ENCODE results near the gene HEPN1. TPM values are rescaled to one million over a fixed set of nuclear protein-coding genes. Genes with fewer than 3 reads are reported as not detected.

HEPN1 gene
- total and polyA plus RNA-seq, 9 of the 15 experiments (the other 6 are each of a cell fraction or from before 2014, with no cell fraction given) = not detected

DNA sequence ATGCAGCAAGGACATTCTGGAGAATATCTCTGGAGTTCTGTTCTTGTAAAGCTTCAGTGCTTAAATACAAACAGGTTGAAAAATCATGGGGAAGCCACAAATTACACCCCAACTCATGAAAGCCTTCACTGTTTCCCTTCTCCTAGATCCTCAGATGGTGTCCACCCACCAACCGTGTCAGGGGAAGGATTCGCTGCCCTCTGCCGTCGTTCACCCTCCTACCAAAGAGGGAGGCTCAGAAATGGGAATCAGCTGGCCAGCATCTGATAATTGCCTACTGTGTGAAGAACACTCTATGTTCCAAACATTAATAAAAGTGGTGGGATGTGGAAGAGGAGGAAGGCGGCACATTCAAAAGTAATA is 24.2 kb downstream of the HEPN1 start (continued):
- TF ChIP-seq, protein P1, sequence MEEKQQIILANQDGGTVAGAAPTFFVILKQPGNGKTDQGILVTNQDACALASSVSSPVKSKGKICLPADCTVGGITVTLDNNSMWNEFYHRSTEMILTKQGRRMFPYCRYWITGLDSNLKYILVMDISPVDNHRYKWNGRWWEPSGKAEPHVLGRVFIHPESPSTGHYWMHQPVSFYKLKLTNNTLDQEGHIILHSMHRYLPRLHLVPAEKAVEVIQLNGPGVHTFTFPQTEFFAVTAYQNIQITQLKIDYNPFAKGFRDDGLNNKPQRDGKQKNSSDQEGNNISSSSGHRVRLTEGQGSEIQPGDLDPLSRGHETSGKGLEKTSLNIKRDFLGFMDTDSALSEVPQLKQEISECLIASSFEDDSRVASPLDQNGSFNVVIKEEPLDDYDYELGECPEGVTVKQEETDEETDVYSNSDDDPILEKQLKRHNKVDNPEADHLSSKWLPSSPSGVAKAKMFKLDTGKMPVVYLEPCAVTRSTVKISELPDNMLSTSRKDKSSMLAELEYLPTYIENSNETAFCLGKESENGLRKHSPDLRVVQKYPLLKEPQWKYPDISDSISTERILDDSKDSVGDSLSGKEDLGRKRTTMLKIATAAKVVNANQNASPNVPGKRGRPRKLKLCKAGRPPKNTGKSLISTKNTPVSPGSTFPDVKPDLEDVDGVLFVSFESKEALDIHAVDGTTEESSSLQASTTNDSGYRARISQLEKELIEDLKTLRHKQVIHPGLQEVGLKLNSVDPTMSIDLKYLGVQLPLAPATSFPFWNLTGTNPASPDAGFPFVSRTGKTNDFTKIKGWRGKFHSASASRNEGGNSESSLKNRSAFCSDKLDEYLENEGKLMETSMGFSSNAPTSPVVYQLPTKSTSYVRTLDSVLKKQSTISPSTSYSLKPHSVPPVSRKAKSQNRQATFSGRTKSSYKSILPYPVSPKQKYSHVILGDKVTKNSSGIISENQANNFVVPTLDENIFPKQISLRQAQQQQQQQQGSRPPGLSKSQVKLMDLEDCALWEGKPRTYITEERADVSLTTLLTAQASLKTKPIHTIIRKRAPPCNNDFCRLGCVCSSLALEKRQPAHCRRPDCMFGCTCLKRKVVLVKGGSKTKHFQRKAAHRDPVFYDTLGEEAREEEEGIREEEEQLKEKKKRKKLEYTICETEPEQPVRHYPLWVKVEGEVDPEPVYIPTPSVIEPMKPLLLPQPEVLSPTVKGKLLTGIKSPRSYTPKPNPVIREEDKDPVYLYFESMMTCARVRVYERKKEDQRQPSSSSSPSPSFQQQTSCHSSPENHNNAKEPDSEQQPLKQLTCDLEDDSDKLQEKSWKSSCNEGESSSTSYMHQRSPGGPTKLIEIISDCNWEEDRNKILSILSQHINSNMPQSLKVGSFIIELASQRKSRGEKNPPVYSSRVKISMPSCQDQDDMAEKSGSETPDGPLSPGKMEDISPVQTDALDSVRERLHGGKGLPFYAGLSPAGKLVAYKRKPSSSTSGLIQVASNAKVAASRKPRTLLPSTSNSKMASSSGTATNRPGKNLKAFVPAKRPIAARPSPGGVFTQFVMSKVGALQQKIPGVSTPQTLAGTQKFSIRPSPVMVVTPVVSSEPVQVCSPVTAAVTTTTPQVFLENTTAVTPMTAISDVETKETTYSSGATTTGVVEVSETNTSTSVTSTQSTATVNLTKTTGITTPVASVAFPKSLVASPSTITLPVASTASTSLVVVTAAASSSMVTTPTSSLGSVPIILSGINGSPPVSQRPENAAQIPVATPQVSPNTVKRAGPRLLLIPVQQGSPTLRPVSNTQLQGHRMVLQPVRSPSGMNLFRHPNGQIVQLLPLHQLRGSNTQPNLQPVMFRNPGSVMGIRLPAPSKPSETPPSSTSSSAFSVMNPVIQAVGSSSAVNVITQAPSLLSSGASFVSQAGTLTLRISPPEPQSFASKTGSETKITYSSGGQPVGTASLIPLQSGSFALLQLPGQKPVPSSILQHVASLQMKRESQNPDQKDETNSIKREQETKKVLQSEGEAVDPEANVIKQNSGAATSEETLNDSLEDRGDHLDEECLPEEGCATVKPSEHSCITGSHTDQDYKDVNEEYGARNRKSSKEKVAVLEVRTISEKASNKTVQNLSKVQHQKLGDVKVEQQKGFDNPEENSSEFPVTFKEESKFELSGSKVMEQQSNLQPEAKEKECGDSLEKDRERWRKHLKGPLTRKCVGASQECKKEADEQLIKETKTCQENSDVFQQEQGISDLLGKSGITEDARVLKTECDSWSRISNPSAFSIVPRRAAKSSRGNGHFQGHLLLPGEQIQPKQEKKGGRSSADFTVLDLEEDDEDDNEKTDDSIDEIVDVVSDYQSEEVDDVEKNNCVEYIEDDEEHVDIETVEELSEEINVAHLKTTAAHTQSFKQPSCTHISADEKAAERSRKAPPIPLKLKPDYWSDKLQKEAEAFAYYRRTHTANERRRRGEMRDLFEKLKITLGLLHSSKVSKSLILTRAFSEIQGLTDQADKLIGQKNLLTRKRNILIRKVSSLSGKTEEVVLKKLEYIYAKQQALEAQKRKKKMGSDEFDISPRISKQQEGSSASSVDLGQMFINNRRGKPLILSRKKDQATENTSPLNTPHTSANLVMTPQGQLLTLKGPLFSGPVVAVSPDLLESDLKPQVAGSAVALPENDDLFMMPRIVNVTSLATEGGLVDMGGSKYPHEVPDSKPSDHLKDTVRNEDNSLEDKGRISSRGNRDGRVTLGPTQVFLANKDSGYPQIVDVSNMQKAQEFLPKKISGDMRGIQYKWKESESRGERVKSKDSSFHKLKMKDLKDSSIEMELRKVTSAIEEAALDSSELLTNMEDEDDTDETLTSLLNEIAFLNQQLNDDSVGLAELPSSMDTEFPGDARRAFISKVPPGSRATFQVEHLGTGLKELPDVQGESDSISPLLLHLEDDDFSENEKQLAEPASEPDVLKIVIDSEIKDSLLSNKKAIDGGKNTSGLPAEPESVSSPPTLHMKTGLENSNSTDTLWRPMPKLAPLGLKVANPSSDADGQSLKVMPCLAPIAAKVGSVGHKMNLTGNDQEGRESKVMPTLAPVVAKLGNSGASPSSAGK (IDR thresholded peaks at IDR 0.05) = no peak
- TF ChIP-seq, protein P2, sequence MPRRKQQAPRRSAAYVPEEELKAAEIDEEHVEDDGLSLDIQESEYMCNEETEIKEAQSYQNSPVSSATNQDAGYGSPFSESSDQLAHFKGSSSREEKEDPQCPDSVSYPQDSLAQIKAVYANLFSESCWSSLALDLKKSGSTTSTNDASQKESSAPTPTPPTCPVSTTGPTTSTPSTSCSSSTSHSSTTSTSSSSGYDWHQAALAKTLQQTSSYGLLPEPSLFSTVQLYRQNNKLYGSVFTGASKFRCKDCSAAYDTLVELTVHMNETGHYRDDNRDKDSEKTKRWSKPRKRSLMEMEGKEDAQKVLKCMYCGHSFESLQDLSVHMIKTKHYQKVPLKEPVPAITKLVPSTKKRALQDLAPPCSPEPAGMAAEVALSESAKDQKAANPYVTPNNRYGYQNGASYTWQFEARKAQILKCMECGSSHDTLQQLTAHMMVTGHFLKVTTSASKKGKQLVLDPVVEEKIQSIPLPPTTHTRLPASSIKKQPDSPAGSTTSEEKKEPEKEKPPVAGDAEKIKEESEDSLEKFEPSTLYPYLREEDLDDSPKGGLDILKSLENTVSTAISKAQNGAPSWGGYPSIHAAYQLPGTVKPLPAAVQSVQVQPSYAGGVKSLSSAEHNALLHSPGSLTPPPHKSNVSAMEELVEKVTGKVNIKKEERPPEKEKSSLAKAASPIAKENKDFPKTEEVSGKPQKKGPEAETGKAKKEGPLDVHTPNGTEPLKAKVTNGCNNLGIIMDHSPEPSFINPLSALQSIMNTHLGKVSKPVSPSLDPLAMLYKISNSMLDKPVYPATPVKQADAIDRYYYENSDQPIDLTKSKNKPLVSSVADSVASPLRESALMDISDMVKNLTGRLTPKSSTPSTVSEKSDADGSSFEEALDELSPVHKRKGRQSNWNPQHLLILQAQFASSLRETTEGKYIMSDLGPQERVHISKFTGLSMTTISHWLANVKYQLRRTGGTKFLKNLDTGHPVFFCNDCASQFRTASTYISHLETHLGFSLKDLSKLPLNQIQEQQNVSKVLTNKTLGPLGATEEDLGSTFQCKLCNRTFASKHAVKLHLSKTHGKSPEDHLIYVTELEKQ (CRISPR knock-in tag; IDR thresholded peaks at IDR 0.05) = no peak
- TF ChIP-seq ZNF12 (CRISPR knock-in tag; IDR thresholded peaks at IDR 0.05) (no peak), SMAD3 (CRISPR knock-in tag; conservative IDR thresholded peaks at IDR 0.05) (no peak)

Measured in K562 (cell line).